GM12874 (cell line): ENCODE data around the gene NXN.

ENCODE experiments used
- CTCF ChIP-seq: IDR thresholded peaks from 2 replicates; pipeline ENCODE4 v1.5.1; 2011; ENCODE audit warnings: low read depth, mild to moderate bottlenecking, control low read depth, low read length, moderate library complexity; ENCODE audit not compliant: insufficient read depth

The NXN gene

GRCh38 chr17:863880-864279, 115.7 kb downstream of the NXN start:
- no peak for TF ChIP-seq CTCF

- TF ChIP-seq CTCF: no peak
Observed at GRCh38 chr17:862582-862981, 117.0 kb downstream of the NXN start.

GRCh38 chr17:861364-861763, 118.2 kb downstream of the NXN start:
- no peak for TF ChIP-seq CTCF

GRCh38 chr17:860805-861204, 118.8 kb downstream of the NXN start:
- no peak for TF ChIP-seq CTCF

GRCh38 chr17:859824-860195, 119.8 kb downstream of the NXN start:
- TF ChIP-seq CTCF: no peak

GRCh38 chr17:859061-859823, 120.3 kb downstream of the NXN start:
- TF ChIP-seq CTCF: no peak

GRCh38 chr17:856149-856548, 123.4 kb downstream of the NXN start:
- TF ChIP-seq CTCF: no peak
